Sigmoid colon (tissue), 7 donors: Measurements from ENCODE around the gene LTBP1. TPM values are rescaled to one million over a fixed set of nuclear protein-coding genes. Genes with fewer than 3 reads are reported as not detected.

Source experiments
- DNase-seq: peaks from one replicate; pipeline ENCODE4 v3.0.0-alpha.2; 2019
- H3K27ac ChIP-seq, 4 donors: fragments of 200-600 bp; sonication (generic); one replicate each; pipeline ENCODE4 v1.5.1; 2016 to 2019; ENCODE audit warnings: mild to moderate bottlenecking in 1 of 4
- H3K27me3 ChIP-seq, 3 donors: fragments of 200-600 bp; sonication (generic); one replicate each; pipeline ENCODE4 v1.5.1; 2019; ENCODE audit warnings: mild to moderate bottlenecking in 1 of 3
- H3K36me3 ChIP-seq, 4 donors: fragments of 200-600 bp; sonication (generic); one replicate each; pipeline ENCODE4 v1.5.1; 2016 to 2019
- H3K4me1 ChIP-seq, 4 donors: fragments of 200-600 bp; sonication (generic); one replicate each; pipeline ENCODE4 v1.5.1; 2017 to 2019
- H3K4me3 ChIP-seq, 4 donors: fragments of 200-600 bp; sonication (generic); one replicate each; pipeline ENCODE4 v1.5.1; 2017 to 2019; ENCODE audit warnings: mild to moderate bottlenecking in 2 of 4, moderate library complexity in 1 of 4
- H3K9me3 ChIP-seq, 4 donors: fragments of 200-600 bp in 3 of 4; sonication (generic) in 3 of 4; one replicate each; pipeline versions ENCODE4 v1.5.1 to v1.6.1; 2013 to 2019
- CTCF ChIP-seq, 4 experiments: fragments of 450-650 bp in 3 of 4; fragments of 200-600 bp in 1 of 4; IDR thresholded peaks; one replicate each; pipeline ENCODE4 v1.5.1; 2016 to 2019; ENCODE audit warnings: antibody characterized with exemption in 4 of 4, mild to moderate bottlenecking in 3 of 4, moderate library complexity in 2 of 4
- EP300 ChIP-seq, 4 donors: sonication (generic); formaldehyde crosslinking; IDR thresholded peaks; one replicate each; pipeline ENCODE4 v1.6.1; 2017; ENCODE audit warnings: antibody characterized with exemption in 4 of 4
- POLR2A ChIP-seq, 2 donors: fragments of 450-650 bp; IDR thresholded peaks; one replicate each; pipeline ENCODE4 v1.6.1; 2016; ENCODE audit warnings: antibody characterized with exemption in 2 of 2, mild to moderate bottlenecking in 2 of 2, moderate library complexity in 2 of 2
- POLR2AphosphoS5 ChIP-seq, 4 donors: sonication (generic); formaldehyde crosslinking; IDR thresholded peaks; one replicate each; pipeline ENCODE4 v1.6.1; 2017; ENCODE audit warnings: antibody characterized with exemption in 4 of 4
- WGBS, 2 donors: extraction: QIAGEN DNeasy Blood & Tissue Kit; methylation state at CpG; one replicate each; pipeline ENCODE4 v1.1.7; 2013; 5-methylcytosine and 5-hydroxymethylcytosine counted together
- intact Hi-C: fragments of 100-400 bp; cut with DNase I; formaldehyde crosslinking; loops from one replicate; pipeline ENCODE4 v1.15.1; 2023
- polyA plus RNA-seq, 3 donors: library from polyadenylated mRNA; stranded (reverse); fragments of 200-250 nt; gene quantifications; one replicate each; pipeline ENCODE4 v1.2.3, GENCODE V29; 2013
- total RNA-seq, 4 donors: library from RNA; depleted of rRNA; stranded (reverse); fragments of >200 nt; gene quantifications; one replicate each; pipeline ENCODE4 v1.1.0, GENCODE V29; 2016
- donor health status: healthy with polysubstance abuse.
- donor health status: Bipolar disorder and iron deficiency.
- donor health status: healthy.

LTBP1 gene
- total and polyA plus RNA-seq, 7 donors = 3.0 to 102 (median 34.2) TPM

- H3K27ac ChIP-seq = peak overlapping the region in 3 of 4 donors; percentile 4 to 59 (median 33)
- no peak for TF ChIP-seq POLR2A (IDR thresholded peaks at IDR 0.05)
- TF ChIP-seq POLR2AphosphoS5 (IDR thresholded peaks at IDR 0.05) = no peak
- TF ChIP-seq EP300 (IDR thresholded peaks at IDR 0.05) = no peak
- TF ChIP-seq CTCF (IDR thresholded peaks at IDR 0.05) = no peak
Measured at GRCh38 chr2:33391529-33392255, 444.9 kb downstream of the LTBP1 start.

GRCh38 chr2:33392366-33392765 is 445.6 kb downstream of the LTBP1 start:
- no peaks in the 10 kb centered on the region for H3K9me3 ChIP-seq
- WGBS, 2 donors = 69 to 86% methylated on average over 4 of the region's 4 CpGs
- no peak overlapping the region for H3K4me3 ChIP-seq
- peaks cover 0 to 6% (median 0%) of the 10 kb centered on the region in 4 donors for H3K36me3 ChIP-seq
- H3K27ac ChIP-seq = no peak overlapping the region
- H3K27me3 ChIP-seq = no peaks in the 10 kb centered on the region
- no peak for DNase-seq
- intact Hi-C loops = no loop called here
- H3K4me1 ChIP-seq = peaks cover 0 to 16% (median 10%) of the 10 kb centered on the region in 4 donors
- TF ChIP-seq POLR2AphosphoS5 (IDR thresholded peaks at IDR 0.05) (no peak), CTCF (IDR thresholded peaks at IDR 0.05) (no peak), EP300 (IDR thresholded peaks at IDR 0.05) (no peak), POLR2A (IDR thresholded peaks at IDR 0.05) (no peak)

More at GRCh38 chr2:33391529-33392255, 444.9 kb downstream of the LTBP1 start:
- no peaks in the 10 kb centered on the region for H3K27me3 ChIP-seq
- H3K4me1 ChIP-seq = peaks cover 0 to 16% (median 10%) of the 10 kb centered on the region in 4 donors
- intact Hi-C loops = no loop called here
- H3K9me3 ChIP-seq = no peaks in the 10 kb centered on the region
- 85 to 89% methylated on average over 5 of the region's 5 CpGs for WGBS, 2 donors
- peaks cover 0 to 6% (median 0%) of the 10 kb centered on the region in 4 donors for H3K36me3 ChIP-seq
- DNase-seq = no peak
- no peak overlapping the region for H3K4me3 ChIP-seq

GRCh38 chr2:33395034-33395433 is 448.3 kb downstream of the LTBP1 start:
- Histone ChIP-seq H3K4me3 (no peak overlapping the region), H3K27ac (no peak overlapping the region), H3K27me3 (no peaks in the 10 kb centered on the region), H3K9me3 (no peaks in the 10 kb centered on the region), H3K36me3 (peaks cover 0 to 10% (median 0%) of the 10 kb centered on the region in 4 donors), H3K4me1 (peaks cover 0 to 16% (median 10%) of the 10 kb centered on the region in 4 donors)
- 75 to 94% methylated on average over 3 of the region's 3 CpGs for WGBS, 2 donors
- TF ChIP-seq EP300 (IDR thresholded peaks at IDR 0.05) (no peak), POLR2A (IDR thresholded peaks at IDR 0.05) (no peak), CTCF (IDR thresholded peaks at IDR 0.05) (no peak)
- no peak for DNase-seq
- intact Hi-C loops = no loop called here

- DNase-seq = no peak
- H3K36me3 ChIP-seq = peaks cover 0 to 10% (median 0%) of the 10 kb centered on the region in 4 donors
- intact Hi-C loops = no loop called here
- H3K27ac ChIP-seq = no peak overlapping the region
- TF ChIP-seq POLR2A (IDR thresholded peaks at IDR 0.05) = no peak
- TF ChIP-seq CTCF (IDR thresholded peaks at IDR 0.05) = peak in 3 of 4 experiments; percentile 19 to 55 (median 28)
- no peaks in the 10 kb centered on the region for H3K9me3 ChIP-seq
- H3K4me1 ChIP-seq = peaks cover 0 to 14% (median 9%) of the 10 kb centered on the region in 4 donors
- H3K27me3 ChIP-seq = no peaks in the 10 kb centered on the region
- H3K4me3 ChIP-seq = no peak overlapping the region
Measured at GRCh38 chr2:33395655-33396249, 449.0 kb downstream of the LTBP1 start.
